NCI-H510A treated with DMSO at 0.1 percent for 48 hours (cell line): Measurements from ENCODE around the gene GNG2.

Experiments
- DNase-seq: peaks from one replicate; lab custom pipeline; 2025; lab: John Stamatoyannopoulos, UW

Gene GNG2

GRCh38 chr14:51996148-51996746, 135.8 kb downstream of the GNG2 start:
- DNase-seq = no peak

- DNase-seq = no peak
Observed at GRCh38 chr14:51998348-51998747, 137.9 kb downstream of the GNG2 start.

GRCh38 chr14:51999084-51999483, 138.7 kb downstream of the GNG2 start:
- no peak for DNase-seq

- no peak for DNase-seq
Observed at GRCh38 chr14:52000019-52000582, 139.7 kb downstream of the GNG2 start.

DNA sequence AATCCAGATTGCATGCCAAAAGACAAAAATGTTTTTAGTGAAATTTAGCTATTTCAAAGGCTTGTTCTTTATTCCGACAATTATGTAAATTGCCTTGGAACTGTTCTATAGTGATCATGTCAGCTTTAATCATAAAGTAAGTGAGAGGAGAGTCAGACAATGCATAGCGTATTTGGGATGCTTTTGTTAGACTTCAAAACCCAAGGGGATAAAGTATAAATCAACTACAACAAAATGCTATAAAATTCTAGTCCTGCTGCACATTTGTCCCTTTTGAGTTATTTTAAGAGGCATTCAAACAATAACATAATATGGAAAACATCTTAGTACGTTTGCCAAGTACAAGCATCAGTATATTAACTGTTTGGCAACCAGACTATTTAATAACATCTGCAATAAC, 140.3 kb downstream of the GNG2 start:
- DNase-seq = no peak

DNA sequence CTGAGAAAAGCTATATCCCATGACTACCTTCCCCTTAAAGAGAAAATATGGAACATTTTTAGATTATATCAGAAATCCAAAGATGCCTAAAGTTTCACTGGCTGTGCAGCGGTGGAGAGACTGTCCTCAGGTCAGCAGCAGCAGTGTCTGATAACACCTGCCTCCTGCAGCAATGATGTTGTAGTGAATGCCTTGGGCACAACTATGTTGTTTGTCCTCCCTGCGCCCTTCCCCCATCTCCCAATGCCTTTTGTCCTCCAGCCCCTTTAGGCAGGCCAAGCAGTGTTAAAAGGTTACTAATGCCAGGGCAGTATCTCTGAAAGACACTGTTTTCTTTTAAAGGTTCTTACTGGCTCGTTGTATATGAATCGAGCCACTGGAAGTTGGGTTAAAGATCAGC, 142.1 kb downstream of the GNG2 start:
- no peak for DNase-seq

GRCh38 chr14:52003324-52003723, 142.9 kb downstream of the GNG2 start:
- no peak for DNase-seq

GRCh38 chr14:52005625-52006024, 145.2 kb downstream of the GNG2 start:
- DNase-seq = no peak

- DNase-seq = no peak
Observed at GRCh38 chr14:52006361-52006760, 145.9 kb downstream of the GNG2 start.

- no peak for DNase-seq
Observed at GRCh38 chr14:52007211-52007610, 146.8 kb downstream of the GNG2 start.

GRCh38 chr14:52007637-52008036, 147.2 kb downstream of the GNG2 start:
- no peak for DNase-seq

- no peak for DNase-seq
Observed at GRCh38 chr14:52008136-52008535, 147.7 kb downstream of the GNG2 start.

DNA sequence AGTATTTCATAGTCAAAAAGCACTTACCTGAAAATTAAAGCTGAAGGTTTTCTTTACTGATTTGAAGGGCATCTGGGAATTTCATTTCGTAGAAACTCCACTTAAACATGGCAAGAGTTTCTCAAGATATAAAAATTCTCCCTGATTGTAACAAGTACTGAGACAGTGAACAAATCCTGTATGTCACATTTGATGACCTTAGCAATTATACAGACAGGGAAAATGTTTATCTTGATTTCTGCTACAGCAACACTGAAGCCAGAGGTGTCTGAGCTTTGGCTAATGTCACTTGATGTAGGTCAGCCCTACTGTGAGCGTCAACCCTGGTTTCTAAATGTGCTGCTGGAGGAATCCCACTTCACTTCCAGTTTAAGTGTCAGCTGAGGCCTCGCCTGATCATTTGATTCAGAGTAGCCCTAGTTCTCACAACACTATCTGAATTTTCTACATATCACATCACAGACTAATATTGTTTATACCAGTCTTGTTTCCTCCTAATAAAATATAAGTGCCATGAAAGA, 149.8 kb downstream of the GNG2 start:
- no peak for DNase-seq

DNA sequence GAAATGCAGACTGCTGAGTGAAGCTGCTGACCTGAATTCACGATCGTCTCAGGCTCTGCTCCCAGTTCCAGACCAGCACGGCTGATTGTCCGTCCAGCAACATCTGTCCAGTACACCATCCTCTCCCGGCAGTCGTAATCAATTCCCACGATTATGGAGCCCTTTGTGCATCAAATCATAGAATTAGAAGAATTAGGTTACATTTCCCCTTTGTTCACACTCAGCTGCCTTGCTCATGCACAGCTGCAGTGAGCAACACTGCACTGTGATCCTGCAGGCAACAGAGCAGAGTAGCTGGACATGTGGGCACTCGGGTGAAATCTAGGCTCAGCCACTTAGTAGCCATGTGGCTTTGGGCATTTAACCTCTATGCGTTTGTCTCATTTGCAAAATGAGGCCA, 151.1 kb downstream of the GNG2 start:
- no peak for DNase-seq

GRCh38 chr14:52012635-52013034, 152.2 kb downstream of the GNG2 start:
- no peak for DNase-seq

GRCh38 chr14:52013984-52014600, 153.7 kb downstream of the GNG2 start:
- DNase-seq = no peak

GRCh38 chr14:52014601-52015267, 154.3 kb downstream of the GNG2 start:
- no peak for DNase-seq

DNA sequence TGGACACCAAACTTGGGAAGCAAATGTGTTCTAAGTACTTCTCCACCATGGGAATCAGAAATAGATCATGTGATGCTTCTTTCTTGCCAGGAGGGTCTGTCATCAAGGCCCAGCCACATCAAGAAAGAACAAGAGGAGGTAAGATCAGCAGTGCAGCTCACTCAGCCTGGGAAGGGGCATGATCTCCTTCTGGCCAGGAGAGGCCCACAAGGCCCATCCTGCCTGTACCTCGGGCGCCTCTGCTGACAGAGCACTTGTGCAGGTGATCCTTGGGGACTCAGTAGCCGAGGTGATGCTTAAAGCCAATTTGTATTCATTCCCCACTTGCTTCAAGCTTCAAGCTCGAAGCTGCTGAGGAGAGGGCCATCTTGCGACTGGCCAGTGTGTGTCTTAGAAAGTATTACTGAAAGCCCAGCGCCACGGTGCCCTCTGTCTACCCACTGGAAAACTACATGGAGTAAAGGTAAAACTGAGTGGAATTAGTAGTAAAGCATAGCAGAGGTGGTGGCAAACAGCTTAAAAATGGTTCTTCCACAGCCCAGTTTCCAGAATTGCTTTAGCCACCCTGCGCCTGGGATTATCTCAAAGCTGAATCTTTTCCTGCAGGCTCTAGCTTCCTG, 155.1 kb downstream of the GNG2 start:
- DNase-seq = no peak

- no peak for DNase-seq
Observed at GRCh38 chr14:52018252-52018651, 157.8 kb downstream of the GNG2 start.

GRCh38 chr14:52018970-52019369, 158.6 kb downstream of the GNG2 start:
- DNase-seq = no peak
